GM19351 (cell line): Measurements from ENCODE around the gene CR1L.
"Not testable (repeated sequence)": the region's sequence is repeated elsewhere in the genome, so short reads cannot be mapped to it uniquely, and the experiment has no call there.

ENCODE experiments used
- ATAC-seq: cut with Tn5 transposase; IDR thresholded peaks from one replicate; pipeline ENCODE4 v1.9.1; 2021; ENCODE audit warnings: mild to moderate bottlenecking, moderate library complexity; ENCODE audit not compliant: unreplicated experiment

Gene CR1L

GRCh38 chr1:207645635-207646081 lies 725 bp downstream of the CR1L start:
- no peak for ATAC-seq

- ATAC-seq = no peak
These were observed 1.2 kb downstream of the CR1L start for GRCh38 chr1:207646171-207646570.

GRCh38 chr1:207646944-207647579 lies 2.1 kb downstream of the CR1L start:
- ATAC-seq = no peak

- no peak for ATAC-seq
These were observed 2.9 kb downstream of the CR1L start for GRCh38 chr1:207647671-207648333.

GRCh38 chr1:207648334-207649209 lies 3.6 kb downstream of the CR1L start:
- ATAC-seq = no peak

- no peak for ATAC-seq
These were observed 4.3 kb downstream of the CR1L start for GRCh38 chr1:207649210-207649753.

- ATAC-seq = no peak
These were observed 5.1 kb downstream of the CR1L start for GRCh38 chr1:207649865-207650580.

GRCh38 chr1:207651583-207651982 lies 6.7 kb downstream of the CR1L start:
- no peak for ATAC-seq

GRCh38 chr1:207654320-207654719 lies 9.4 kb downstream of the CR1L start:
- ATAC-seq = no peak

- ATAC-seq = no peak
These were observed 13.5 kb downstream of the CR1L start for GRCh38 chr1:207658408-207658807.

- ATAC-seq = no peak
These were observed 14.1 kb downstream of the CR1L start for GRCh38 chr1:207658904-207659485.

- ATAC-seq = no peak
These were observed 14.7 kb downstream of the CR1L start for GRCh38 chr1:207659545-207660153.

- not testable (repeated sequence) for ATAC-seq
These were observed 16.5 kb downstream of the CR1L start for GRCh38 chr1:207661420-207661819.

- no peak for ATAC-seq
These were observed 21.4 kb downstream of the CR1L start for GRCh38 chr1:207666342-207666741.

- ATAC-seq = no peak
These were observed 24.6 kb downstream of the CR1L start for GRCh38 chr1:207669528-207670009.

GRCh38 chr1:207670192-207670591 lies 25.3 kb downstream of the CR1L start:
- ATAC-seq = peak; percentile 83

GRCh38 chr1:207670997-207671396 lies 26.1 kb downstream of the CR1L start:
- no peak for ATAC-seq

GRCh38 chr1:207672522-207673130 lies 27.7 kb downstream of the CR1L start:
- ATAC-seq = no peak

- no peak for ATAC-seq
These were observed 28.5 kb downstream of the CR1L start for GRCh38 chr1:207673399-207673798.
